Suppressor macrophage treated with lipopolysaccharide for 1 hour (primary cell): Measurements from ENCODE around the gene NHERF1.

Experiments used
- DNase-seq, 3 donors: peaks; one replicate each; pipeline ENCODE4 v3.0.0-alpha.2; 2020 to 2022

Gene NHERF1

DNA sequence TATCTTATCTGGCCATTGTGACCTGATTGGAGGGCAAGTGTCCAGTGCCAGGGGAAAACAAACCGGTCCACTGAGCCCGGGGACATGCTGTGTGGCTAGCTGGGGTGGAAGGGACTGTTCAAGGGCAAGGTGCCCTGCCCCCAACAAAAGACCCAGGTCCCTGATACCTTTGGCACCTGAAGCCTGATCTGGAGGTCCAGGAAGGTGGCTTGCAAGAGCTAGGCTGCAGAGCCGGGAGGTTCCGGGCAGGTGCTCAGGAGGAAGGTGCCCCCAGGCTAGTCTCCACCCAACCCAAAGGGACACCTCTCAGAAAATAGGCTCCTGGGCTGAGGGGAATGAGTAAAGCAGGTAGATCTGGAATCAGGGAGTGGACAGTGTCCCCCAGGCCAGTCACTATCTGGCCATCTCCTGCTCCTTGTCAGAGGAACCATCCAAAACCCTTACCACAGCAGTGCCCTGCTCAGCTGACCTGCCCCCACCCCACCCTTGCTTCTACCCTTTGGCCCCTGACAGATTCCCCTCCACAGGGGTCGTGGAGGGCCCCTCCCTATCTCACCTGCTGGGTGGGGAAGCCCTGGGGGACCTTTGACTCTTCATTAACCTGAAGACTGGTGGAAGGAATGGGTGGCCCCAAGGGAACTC lies 21.5 kb downstream of the NHERF1 start:
- no peak for DNase-seq

DNA sequence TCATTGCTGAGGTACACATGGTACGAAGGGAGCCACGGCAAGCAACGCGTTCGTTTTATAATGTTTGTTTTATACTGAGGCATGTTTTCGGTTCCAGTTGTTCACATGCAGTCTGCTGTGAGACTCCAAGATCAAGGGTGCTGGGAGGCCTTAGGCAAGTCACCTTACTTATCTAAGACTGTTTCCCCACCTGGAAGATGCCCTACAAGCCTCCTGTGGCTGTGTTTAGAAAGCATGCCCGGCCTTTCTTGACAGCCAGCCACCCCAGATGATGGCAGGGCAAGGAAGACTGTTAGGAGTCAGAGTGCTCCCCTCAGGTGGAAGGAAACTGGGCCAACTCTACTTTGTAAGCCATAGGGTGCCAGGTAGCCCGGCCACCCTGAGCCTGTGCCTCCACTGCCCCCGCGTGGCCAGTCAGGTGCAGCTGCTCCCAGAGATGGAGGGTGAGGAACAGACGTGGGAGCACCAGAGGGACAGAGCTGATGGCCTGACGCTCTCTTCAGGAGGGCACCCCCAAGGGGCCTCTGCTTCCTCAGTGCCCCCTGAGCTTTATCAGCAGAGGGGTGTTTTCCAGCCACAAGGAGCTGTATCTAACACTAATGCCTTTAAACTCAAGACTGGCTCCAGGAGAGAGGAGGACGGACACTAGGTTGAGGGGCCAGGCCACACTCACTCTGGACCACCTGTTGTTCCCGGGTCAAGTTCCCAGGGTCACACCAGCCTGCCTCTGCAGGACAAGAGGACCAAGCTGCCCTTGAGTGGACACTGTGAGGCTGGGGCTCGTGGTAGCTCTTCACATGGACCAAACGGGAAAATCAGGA lies 22.3 kb downstream of the NHERF1 start:
- peak; percentile 57 to 72 (median 64) for DNase-seq

- DNase-seq = no peak
These were observed 23.0 kb downstream of the NHERF1 start for GRCh38 chr17:74771319-74771914.

DNA sequence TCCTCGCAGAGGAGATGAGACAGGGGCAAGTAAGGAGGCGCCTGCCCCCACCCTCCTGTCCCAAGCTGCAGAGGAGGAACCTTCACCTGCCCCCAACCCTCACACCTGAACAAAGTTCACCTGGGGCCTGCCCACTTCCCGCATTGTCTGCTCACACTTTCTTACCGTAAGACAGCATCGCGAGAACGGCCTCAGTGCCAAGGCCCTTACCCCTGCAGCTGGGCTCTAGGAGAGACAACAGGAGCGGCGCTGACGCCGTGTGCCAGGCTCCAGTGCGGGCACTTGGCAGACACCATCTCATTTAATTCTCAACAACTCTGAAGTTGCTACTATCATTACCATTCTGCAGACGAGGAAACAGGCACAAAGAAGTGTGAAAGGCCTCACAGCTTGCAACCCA lies 23.6 kb downstream of the NHERF1 start:
- DNase-seq = no peak

GRCh38 chr17:74773414-74773813 lies 25.0 kb downstream of the NHERF1 start:
- no peak for DNase-seq

DNA sequence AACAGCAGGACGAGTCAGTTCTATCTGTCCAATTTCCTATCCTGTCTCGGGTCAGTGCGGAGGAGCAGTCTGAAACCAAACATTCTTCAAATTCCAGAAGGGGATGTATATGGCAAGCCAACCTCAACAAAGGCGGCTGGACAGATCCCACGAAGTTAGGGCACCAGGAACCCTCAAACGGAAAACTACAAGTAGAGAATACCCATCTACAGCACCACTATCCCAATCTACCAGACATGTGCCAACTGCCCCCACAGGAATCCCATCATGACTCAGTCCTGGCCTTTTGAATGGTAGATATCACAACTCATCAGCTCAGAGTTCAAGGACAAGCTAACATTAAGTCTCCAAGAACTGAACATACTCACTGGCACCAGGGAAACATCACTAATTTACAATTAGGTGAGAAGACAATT lies 25.5 kb downstream of the NHERF1 start:
- DNase-seq = no peak

DNA sequence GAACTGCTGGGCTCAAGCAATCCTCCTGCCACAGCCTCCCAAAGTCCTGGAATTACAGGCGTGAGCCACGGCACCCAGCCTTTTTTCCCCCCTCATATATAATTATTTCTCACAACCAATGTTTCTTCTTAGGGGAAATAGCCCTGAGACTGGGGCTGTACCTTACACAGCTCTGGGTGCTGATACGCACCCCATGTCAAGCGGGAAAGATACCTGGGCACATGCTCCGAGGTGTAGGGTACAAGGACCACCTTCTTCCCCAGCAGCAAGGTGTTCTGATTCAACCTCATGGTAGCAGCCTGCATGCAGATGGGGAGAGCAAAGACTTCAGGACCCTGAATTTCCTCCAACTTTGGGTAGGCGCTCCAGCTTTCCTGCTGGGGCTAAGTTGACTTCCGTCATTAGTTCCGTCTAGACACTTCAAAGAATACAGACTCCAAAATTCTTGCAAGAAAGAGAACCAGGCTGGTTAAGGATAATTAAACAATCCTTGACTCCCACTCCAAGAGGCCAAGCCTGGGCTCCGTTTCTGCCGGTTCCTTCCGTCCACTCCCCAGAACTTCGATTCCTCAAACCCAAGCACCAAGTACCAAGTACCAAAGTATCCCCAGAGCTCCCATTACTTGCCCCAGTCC lies 27.1 kb downstream of the NHERF1 start:
- peak in 1 of 3 donors; percentile 19 for DNase-seq

DNA sequence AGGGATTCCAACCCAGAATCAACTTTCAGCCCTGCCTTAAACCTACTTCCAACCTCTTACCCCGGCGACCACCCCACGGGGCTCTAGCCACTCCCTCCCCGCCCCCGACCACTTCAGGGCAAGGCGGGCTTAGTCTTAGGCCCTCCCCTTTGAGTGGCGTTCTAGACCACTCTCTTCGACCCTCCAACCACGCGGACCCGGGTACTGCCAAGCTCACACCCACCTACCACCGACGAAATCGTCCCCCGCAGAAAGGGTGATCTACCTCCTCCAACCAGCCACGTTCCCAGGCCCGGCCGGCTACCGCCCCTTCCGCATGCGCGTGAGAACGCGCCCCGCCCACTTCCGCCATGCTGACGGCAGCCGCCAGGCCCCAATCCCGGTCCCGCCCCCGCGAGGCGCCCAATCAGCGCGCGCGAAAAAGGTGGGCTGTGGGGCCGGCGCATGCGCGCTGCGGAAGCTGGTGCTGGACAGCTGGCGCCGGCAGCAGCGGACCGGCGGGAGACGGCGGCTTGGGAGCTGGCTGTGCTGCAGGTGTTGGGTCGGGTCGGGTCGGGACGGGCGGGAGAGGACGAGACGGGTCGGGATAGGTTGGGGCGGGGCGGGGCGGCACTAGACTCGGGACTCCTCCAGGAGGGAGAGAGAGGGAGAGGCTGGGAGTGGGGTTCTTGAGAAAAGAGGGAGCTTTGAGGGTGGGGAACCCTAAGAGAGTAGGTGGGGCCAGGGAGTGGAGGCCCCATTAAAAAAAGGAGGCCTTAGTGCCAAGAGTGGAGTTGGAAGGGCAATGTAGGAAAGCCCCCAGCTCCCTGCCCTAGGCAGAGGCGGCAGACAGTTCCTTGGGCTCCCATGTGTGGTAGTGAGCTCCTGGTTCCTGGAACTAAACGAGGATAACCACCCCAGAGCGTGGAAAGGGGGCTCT lies 27.9 kb downstream of the NHERF1 start, which contains the start of gene NAT9:
TSS of gene NAT9 (minus strand) at position 302 of the 919 bp plus-strand sequence. CDS start 647 bp downstream, outside the sequence.
- DNase-seq = peak; percentile 99 to 100 (median 100)

GRCh38 chr17:74776990-74777389 lies 28.6 kb downstream of the NHERF1 start:
- no peak for DNase-seq

- peak; percentile 39 to 60 (median 39) for DNase-seq
These were observed 29.6 kb downstream of the NHERF1 start for GRCh38 chr17:74777901-74778515.

DNA sequence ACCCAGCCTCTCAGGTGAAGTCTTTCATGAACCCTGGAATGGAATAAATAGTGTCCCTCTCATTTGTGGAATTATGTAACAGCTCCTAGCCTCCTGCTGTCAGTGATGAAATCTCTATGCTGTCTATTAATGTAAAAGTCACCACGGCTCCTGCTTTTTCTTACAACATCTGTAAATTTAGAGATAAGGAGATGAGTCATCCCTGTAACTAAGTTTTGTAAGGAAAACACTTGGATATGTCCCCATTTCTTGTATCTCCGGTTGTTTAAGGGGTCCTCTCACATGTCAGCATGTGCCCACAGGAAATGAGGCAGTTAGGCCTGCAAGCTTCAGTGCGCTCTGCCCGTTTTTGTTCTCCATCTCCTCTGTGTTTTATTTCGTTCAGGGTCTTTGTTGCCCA lies 30.5 kb downstream of the NHERF1 start:
- DNase-seq = peak; percentile 24 to 56 (median 55)

DNA sequence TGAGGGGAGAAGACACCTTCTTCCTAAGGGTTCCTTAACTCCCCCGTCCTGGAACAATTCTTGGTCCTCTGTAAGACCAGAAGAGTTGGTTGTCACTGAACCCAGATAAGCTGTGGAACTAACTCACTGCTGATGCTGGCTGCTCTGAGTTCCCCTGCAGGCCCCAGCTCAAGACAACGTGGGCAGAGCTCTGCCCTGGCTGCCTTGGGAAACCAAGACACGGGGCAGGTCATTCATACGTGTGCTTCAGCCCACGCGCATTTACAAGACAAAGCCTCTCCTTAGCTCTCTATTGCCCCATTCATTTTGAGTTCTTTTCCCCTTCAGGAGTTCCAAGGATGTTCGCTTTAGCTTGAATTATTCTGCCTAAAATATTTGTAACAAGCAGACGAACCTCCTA lies 31.1 kb downstream of the NHERF1 start:
- DNase-seq = peak; percentile 59 to 74 (median 62)

- DNase-seq = peak; percentile 90 to 94 (median 92)
These were observed 31.5 kb downstream of the NHERF1 start for GRCh38 chr17:74779948-74780400.

DNA sequence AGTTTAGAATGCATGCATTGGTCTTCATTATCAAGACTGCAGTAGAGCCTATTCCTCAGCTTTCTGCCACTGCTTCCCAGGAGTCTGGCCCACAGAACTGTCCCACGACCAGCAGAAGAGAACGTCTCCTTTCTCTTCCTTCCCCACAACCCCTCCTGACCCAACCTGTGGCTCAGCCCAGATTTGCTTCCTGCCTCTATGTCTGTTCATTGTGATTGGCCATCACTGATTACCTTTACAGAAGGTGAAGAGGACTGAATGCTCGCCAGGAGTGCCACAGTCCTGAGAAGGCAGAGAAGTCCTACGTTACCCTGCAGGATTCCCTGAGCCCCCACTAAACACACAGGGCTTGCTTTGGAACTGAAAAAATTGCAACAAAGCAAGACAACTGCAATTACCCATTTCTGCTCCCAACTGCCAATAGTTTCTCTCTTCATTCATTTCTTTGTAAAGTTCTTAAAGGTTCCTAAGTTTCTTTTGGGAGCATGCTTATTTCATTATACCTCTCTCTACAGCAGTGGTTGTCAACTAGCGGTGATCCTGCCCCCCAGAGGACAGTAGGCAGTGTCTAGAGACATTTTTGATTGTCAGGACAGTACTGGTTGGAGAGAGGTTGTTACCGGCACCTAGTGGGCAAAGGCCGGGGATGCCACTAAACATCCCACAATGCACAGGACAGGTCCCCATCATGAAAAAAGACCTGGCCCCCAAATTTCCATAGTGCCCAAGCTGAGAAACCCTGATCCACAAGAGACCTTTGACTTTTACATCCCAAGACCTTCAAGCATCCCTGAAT lies 32.2 kb downstream of the NHERF1 start:
- peak; percentile 51 to 60 (median 52) for DNase-seq

DNA sequence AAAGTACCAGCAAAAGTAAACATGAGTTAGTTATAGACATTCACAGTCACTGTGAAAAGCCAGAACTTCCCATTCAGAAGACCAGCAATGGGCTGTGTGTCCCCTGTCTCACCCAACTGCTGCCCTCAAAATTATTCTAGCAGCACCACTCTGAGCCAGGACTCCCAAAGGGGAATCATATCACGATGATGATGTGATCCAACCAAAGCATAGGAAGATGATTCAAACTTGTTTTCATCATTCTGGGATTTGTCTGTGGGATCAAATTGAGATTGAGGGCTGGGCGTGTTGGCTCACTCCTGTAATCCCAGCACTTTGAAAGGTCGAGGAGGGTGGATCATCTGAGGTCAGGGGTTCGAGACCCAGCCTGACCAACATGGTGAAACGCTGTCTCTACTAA lies 34.1 kb downstream of the NHERF1 start:
- no peak for DNase-seq

DNA sequence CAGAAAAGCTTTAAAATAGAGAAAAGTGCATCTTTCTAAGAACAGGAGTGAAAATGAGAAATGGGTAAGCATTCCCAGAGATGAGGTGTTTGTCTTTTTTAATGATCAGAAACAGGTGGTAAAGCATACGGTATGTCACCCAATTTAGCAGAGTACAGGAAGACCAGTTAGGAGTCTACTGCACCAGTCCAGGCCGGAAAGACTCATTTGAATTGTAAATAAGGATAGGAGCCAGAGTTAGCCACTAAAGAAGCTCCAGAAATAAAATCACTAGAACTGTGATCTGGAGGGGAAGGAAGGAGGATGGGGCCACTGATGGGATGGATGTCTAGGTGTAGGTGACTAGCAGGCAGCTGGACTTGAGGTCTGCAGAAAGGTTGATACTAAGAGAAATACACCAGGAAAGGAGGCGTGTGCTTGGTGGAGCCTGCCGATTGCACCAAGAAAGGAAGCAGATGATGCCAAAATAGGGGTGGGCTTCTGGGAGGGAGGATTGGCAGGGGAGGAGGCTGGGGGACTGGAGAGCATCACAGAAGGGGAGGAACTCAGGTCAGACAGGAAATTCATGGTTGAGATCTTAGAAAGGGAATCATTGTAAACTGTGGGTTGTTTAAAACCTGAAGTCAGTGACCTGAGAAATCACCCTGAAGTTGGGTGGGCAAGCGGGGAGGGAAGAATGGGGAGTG lies 35.8 kb downstream of the NHERF1 start:
- no peak for DNase-seq

DNA sequence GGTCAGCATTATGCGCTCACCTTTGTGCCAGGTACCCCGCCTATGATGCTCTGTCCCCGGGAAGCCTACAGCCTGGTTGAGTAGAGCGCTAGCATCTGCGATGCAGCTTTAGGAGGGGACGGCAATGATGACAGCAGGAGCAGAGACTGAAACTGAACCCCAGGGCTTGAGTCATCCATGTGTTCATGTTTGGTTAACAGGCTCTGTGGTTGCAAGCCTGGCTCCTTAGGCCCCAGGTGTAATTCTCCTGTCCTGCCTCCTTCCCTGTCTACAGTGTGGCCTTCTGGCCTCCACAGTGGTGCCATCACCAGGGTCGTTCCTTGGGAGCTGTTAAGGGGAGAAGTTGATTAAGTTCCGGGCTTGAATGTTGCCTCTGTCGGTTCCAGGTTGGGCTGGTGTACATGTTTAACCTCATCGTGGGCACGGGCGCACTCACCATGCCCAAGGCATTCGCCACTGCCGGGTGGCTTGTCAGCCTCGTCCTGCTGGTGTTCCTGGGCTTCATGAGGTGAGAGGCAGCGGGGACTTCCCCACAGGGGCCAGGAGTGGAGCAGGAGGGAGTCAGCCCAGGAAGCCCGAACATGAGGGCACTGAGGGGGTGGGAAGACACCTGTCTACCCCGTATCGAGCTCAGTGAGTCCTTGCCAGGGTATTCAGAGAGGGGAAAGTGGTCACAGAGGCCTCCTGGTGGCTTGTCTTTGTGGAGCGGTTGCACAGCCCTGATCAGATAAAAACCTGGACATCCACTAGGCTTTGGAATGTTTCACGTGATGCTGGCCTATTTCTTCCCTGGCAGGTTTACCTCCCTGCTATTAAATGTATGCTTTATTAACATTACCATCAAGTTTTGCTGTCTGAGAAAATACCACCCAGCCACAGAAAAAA lies 36.9 kb downstream of the NHERF1 start:
- DNase-seq = no peak

- DNase-seq = no peak
These were observed 37.5 kb downstream of the NHERF1 start for GRCh38 chr17:74785981-74786360.
